K562 treated with DMSO at 1 percent for 48 hours (cell line): ENCODE measurements around the gene RFX2. TPM values are rescaled to one million over a fixed set of nuclear protein-coding genes. Genes with fewer than 3 reads are reported as not detected.

ENCODE experiments used
- total RNA-seq: library from RNA; unstranded; fragments of 300-600 nt; gene quantifications from 2 replicates; pipeline ENCODE4 v1.2.3, GENCODE V29; 2022; ENCODE audit warnings: low replicate concordance; ENCODE audit errors: extremely low read depth

RFX2 gene
- total RNA-seq: not detected in 2 replicates

DNA sequence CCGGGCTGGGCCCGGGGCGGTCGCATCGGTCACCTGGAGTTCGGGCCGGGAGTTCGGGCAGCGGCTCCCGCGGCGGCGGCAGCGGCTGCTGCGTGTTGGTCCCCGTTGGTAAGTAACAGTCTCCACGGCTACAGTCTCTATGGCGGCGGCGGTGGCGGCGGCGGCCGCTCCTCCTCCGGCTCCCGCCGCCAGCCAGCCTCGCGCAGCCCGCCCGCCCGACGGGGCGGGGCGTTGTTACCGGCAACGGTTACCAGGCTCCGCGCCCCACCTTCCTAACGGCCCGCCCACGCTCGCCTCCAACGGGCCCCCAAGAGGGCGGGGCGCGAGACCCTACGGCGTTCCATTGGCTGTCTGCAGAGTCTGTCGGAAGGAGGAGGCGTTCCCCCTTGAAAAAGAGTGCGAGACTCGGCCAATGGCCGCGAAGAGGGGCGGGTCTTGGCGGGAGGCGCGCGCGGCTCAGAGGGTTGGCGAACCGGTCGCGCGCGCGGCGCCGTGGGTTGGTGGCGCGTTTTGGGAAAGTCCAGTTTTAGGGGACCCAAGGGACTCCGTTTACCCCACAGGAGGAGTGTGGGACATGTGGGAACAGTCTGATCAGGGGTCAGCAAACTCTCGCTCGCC lies at the start of gene RFX2:
Gene RFX2 (minus strand): TSS at position 141 of the 618 bp plus-strand sequence. CDS start 63,004 bp downstream, outside the sequence.

DNA sequence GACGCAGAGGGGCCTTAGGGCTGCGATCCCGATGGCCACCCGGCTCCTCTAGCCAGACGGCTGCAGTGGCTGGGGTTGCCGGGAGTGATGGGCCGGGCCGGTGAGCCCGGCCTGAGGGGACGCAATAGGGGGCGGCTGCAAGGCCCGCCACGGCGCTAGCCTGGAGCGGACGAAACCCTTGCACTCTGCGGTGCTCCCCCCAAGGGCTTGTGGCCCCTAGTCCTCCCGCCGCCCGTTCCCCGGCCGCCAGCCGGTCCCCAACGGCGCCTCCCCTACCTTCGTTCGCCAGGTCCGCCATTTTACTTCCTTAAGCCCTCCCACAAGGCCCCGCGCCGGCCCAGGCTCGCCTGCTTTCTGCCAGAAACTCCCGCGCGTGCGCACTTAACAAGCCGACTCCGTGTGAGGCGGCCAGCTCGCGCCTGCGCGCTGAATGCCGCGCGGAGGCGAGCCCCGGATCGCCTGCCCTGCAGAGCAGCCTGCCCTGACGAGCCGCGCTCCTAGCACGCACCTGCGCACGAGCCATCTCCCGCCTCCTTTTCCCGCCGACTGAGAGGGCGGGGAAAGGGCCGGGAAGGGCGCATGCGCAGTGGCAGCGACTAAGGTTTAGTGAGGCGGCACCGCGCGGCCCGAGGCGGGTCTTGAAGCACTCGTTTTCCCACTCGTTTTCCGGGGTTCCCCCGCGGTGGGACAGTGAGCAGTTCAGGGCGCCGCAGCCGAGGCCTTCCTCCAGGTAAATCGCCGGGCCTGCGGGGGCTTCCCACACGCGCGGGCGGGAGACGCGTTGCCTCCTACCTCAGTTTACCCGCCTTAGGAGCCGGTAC lies 132.3 kb downstream of the RFX2 start, which contains the start of gene RANBP3:
Gene RANBP3 (minus strand): TSS at position 356 of the 821 bp plus-strand sequence. CDS start 58 bp downstream, at position 298.

Other genes starting within 250 kb of the RFX2 start
- not detected in 2 replicates for gene FUT5, start 240.0 kb downstream of the RFX2 start, total RNA-seq
- gene NDUFA11, start 206.7 kb downstream of the RFX2 start, total RNA-seq: not detected in 2 replicates
- not detected in 2 replicates for gene VMAC, start 205.6 kb downstream of the RFX2 start, total RNA-seq
- gene CAPS, start 196.2 kb downstream of the RFX2 start, total RNA-seq: not detected in 2 replicates
- not detected in 2 replicates for gene RANBP3, start 132.4 kb downstream of the RFX2 start, total RNA-seq
- not detected in 2 replicates for gene ACSBG2, start 25.2 kb upstream of the RFX2 start, total RNA-seq
- not detected in 2 replicates for gene MLLT1, start 169.5 kb upstream of the RFX2 start, total RNA-seq
- gene ACER1, start 223.1 kb upstream of the RFX2 start, total RNA-seq: not detected in 2 replicates